Spinal cord (tissue), 10 donors: ENCODE results near the gene PRR20G. TPM values are rescaled to one million over a fixed set of nuclear protein-coding genes. Genes with fewer than 3 reads are reported as not detected.
"Not testable (repeated sequence)": the region's sequence is repeated elsewhere in the genome, so short reads cannot be mapped to it uniquely, and the experiment has no call there.

Experiments used
- DNase-seq, 6 donors: peaks; one replicate each; pipeline versions ENCODE4 v3.0.0 to v3.0.0-alpha.2; 2013 to 2015; ENCODE audit warnings: low spot score in 6 of 6, low read depth in 4 of 6
- H3K27ac ChIP-seq: one replicate; pipeline ENCODE4 v1.5.1; 2013; ENCODE audit warnings: low read depth, low read length, control low read depth
- H3K27me3 ChIP-seq: one replicate; pipeline ENCODE4 v1.6.1; 2013; ENCODE audit warnings: low read length; ENCODE audit not compliant: control insufficient read depth, insufficient read depth
- H3K36me3 ChIP-seq: one replicate; pipeline ENCODE4 v1.6.1; 2013; ENCODE audit warnings: low read length; ENCODE audit not compliant: control insufficient read depth, insufficient read depth
- H3K4me1 ChIP-seq: one replicate; pipeline ENCODE4 v1.6.1; 2013; ENCODE audit warnings: low read length; ENCODE audit not compliant: control insufficient read depth, insufficient read depth
- H3K4me3 ChIP-seq: one replicate; pipeline ENCODE4 v1.5.1; 2013; ENCODE audit warnings: low read depth, low read length, control low read depth
- H3K9me3 ChIP-seq: one replicate; pipeline ENCODE4 v1.6.1; 2013; ENCODE audit warnings: low read length; ENCODE audit not compliant: control insufficient read depth, insufficient read depth
- WGBS: methylation state at CpG from one replicate; pipeline ENCODE4 v1.1.5; 2013; ENCODE audit warnings: missing lambda C conversion rate; ENCODE audit not compliant: insufficient coverage; 5-methylcytosine and 5-hydroxymethylcytosine counted together
- polyA plus RNA-seq, 2 donors: library from polyadenylated mRNA; unstranded; fragments of 120-200 nt; gene quantifications; one replicate each; pipeline ENCODE4 v1.2.1, GENCODE V29; 2013; ENCODE audit not compliant: insufficient read length in 2 of 2
- total RNA-seq, 2 donors: library from RNA; depleted of rRNA in 1 of 2; stranded (reverse); fragments of 120-200 nt in 1 of 2; fragments of >200 nt in 1 of 2; gene quantifications; one replicate each; pipeline versions ENCODE4 v1.2.3 to v1.2.4, GENCODE V29; 2013 to 2014
- donor health status: healthy.

The PRR20G gene
- total and polyA plus RNA-seq, 4 donors = not detected

GRCh38 chr3:127323581-127323980, 35.7 kb upstream of the PRR20G start:
- H3K27me3 ChIP-seq = no peaks in the 10 kb centered on the region
- WGBS = 69% methylated on average over 5 of the region's 5 CpGs
- no peaks in the 10 kb centered on the region for H3K36me3 ChIP-seq
- H3K4me3 ChIP-seq = no peak overlapping the region
- peaks cover 4% of the 10 kb centered on the region for H3K9me3 ChIP-seq
- DNase-seq = no peak
- no peak overlapping the region for H3K27ac ChIP-seq
- no peaks in the 10 kb centered on the region for H3K4me1 ChIP-seq

DNA sequence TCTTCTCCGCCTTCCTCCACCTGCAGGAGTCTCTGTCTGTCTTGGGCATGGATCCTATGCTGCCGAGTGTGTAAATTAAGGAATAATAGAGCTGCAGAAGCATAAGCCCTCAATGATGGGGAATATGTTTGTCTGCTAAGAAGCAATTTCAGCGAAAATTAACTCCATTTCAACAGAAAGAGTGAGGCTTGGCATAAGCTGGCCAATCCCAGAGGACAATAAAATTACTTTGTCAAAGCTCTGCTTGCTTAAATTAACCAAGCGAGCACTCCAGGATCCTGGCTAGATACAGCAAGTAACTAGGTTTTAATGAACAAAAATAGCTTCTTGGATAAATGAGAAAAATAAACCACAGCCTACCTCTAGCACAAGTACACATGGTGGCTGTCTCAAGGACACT, 33.5 kb upstream of the PRR20G start:
- Histone ChIP-seq H3K27me3 (no peaks in the 10 kb centered on the region), H3K4me3 (no peak overlapping the region), H3K36me3 (no peaks in the 10 kb centered on the region), H3K4me1 (no peaks in the 10 kb centered on the region), H3K27ac (no peak overlapping the region), H3K9me3 (peaks cover 4% of the 10 kb centered on the region)
- WGBS = 50% methylated on average over 1 of the region's 4 CpGs
- peak in 2 of 6 donors; percentile 5 to 86 for DNase-seq

DNA sequence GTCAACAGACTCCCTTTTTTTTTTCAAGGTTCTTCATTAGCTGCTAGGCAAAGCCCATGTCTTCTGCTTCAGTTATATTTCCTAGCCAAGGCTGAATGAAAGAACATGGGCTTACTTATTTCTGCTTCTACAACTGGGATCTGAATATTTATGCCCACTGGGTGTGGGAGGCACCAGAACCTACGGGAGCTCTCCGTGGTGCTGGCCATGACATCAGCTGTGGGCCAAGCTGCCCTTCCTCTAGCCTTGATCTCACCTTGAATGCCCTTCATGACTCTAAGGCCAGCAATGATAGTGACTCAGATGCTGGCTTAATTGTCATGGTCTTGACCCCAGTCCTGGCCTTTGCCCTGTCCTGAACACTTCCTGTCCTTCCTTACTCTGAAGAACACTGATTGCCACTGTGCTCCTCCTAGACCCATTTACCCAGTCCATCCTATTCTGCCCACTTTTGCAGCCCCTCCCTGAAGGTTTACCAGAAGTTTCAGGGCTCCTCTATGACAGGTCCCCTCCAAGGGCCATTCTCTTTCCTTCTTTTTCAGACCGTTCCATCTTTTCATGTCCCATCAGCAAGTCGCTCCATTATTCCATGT, 32.8 kb upstream of the PRR20G start:
- Histone ChIP-seq H3K9me3 (no peaks in the 10 kb centered on the region), H3K4me1 (no peaks in the 10 kb centered on the region), H3K27me3 (no peaks in the 10 kb centered on the region), H3K36me3 (no peaks in the 10 kb centered on the region), H3K27ac (no peak overlapping the region), H3K4me3 (no peak overlapping the region)
- no peak for DNase-seq
- 45% methylated on average over 2 of the region's 4 CpGs for WGBS

DNA sequence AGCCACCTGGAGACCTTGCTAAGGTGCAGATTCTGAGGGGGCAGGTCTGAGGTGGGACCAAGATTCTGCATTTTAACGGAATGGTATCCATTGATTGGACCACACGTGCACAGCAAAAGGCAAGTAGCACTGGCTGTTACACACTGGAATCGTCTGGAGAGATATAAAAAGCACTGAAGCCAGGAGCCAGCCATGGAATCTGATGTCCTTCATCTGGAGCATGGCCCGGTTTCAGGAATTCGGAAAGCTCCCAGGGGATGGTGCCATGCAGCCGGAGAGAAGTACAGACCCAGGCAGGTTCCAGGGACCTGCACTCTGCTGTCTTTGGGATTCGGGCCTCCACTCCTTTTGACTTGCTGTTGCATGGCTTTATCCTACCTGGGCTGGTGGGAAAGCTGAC, 28.8 kb upstream of the PRR20G start:
- no peak overlapping the region for H3K4me3 ChIP-seq
- H3K4me1 ChIP-seq = no peaks in the 10 kb centered on the region
- WGBS = 73% methylated on average over 7 of the region's 7 CpGs
- peak in 1 of 6 donors; percentile 39 for DNase-seq
- no peaks in the 10 kb centered on the region for H3K27me3 ChIP-seq
- H3K9me3 ChIP-seq = no peaks in the 10 kb centered on the region
- H3K36me3 ChIP-seq = no peaks in the 10 kb centered on the region
- H3K27ac ChIP-seq = no peak overlapping the region

GRCh38 chr3:127312818-127313217, 25.0 kb upstream of the PRR20G start:
- H3K4me1 ChIP-seq = no peaks in the 10 kb centered on the region
- H3K4me3 ChIP-seq = no peak overlapping the region
- no peaks in the 10 kb centered on the region for H3K36me3 ChIP-seq
- DNase-seq = no peak
- H3K27me3 ChIP-seq = no peaks in the 10 kb centered on the region
- no peak overlapping the region for H3K27ac ChIP-seq
- 40% methylated on average over 2 of the region's 3 CpGs for WGBS
- no peaks in the 10 kb centered on the region for H3K9me3 ChIP-seq

DNA sequence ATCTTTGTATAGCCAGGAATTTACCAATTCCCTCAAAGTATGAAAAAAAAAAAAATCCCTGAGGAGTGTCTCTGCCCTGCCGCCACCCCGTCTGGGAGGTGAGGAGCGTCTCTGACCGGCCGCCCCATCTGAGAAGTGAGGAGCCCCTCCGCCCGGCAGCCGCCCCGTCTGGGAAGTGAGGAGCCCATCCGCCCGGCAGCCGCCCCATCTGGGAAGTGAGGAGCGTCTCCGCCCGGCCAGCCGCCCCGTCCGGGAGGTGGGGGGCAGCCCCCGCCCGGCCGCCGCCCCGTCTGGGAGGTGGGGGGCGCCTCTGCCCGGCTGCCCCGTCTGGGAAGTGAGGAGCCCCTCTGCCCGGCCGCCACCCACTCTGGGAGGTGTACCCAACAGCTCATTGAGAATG, 21.0 kb upstream of the PRR20G start:
- not testable (repeated sequence) for DNase-seq, H3K4me3 ChIP-seq, H3K36me3 ChIP-seq, H3K4me1 ChIP-seq, H3K27me3 ChIP-seq, H3K9me3 ChIP-seq, H3K27ac ChIP-seq
- WGBS = 97% methylated on average over 11 of the region's 28 CpGs

DNA sequence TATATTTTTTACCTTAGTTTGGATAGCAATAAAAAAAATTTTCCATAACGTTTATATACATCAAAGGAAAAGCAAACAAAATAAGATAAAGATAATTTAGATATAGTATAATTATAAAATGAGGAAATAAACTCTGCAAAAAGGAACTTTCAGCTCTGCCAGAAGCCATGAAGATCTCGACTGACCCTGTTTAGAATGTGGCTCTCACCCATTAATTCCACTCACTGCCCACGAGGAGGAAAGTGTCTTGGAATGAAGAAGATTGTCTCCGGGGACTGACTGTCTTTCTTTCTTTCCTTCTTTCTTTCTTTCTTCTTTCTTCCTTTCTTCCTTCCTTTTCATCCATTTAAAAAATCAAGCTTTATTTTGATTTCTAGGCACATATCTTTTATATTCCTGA, 20.1 kb upstream of the PRR20G start:
- Histone ChIP-seq H3K36me3 (no peaks in the 10 kb centered on the region), H3K4me1 (no peaks in the 10 kb centered on the region), H3K9me3 (no peaks in the 10 kb centered on the region), H3K27ac (no peak overlapping the region), H3K4me3 (no peak overlapping the region), H3K27me3 (no peaks in the 10 kb centered on the region)
- DNase-seq = no peak
- no CpG with 5 or more reads among the region's 4 CpGs for WGBS

- Histone ChIP-seq H3K27ac (no peak overlapping the region), H3K9me3 (no peaks in the 10 kb centered on the region), H3K27me3 (no peaks in the 10 kb centered on the region), H3K4me3 (no peak overlapping the region), H3K36me3 (no peaks in the 10 kb centered on the region), H3K4me1 (no peaks in the 10 kb centered on the region)
- WGBS = 86% methylated on average over 6 of the region's 10 CpGs
- DNase-seq = no peak
These were observed 19.4 kb upstream of the PRR20G start for GRCh38 chr3:127307112-127307835.

- DNase-seq = no peak
- Histone ChIP-seq H3K4me1 (no peaks in the 10 kb centered on the region), H3K4me3 (no peak overlapping the region), H3K27me3 (no peaks in the 10 kb centered on the region), H3K36me3 (no peaks in the 10 kb centered on the region), H3K9me3 (no peaks in the 10 kb centered on the region), H3K27ac (no peak overlapping the region)
- WGBS = 74% methylated on average over 17 of the region's 18 CpGs
These were observed 18.7 kb upstream of the PRR20G start for GRCh38 chr3:127306361-127307111.
